Loucy (cell line): ENCODE measurements around the gene PPIP5K2.

ENCODE experiments used
- H2AFZ ChIP-seq: fragments of 200-600 bp; sonication (generic); 2 replicates; pipeline ENCODE4 v1.6.0; 2016; ENCODE audit warnings: antibody characterized with exemption, mild to moderate bottlenecking, low read length, moderate library complexity
- H3F3A ChIP-seq: fragments of 200-600 bp; 2 replicates; pipeline ENCODE4 v1.6.0; 2016; ENCODE audit warnings: antibody characterized with exemption, low read depth, mild to moderate bottlenecking
- H3K27me3 ChIP-seq: fragments of 200-600 bp; sonication (generic); 2 replicates; pipeline ENCODE4 v1.6.1; 2014; ENCODE audit warnings: low read length, mild to moderate bottlenecking; ENCODE audit not compliant: insufficient read depth, poor library complexity, severe bottlenecking
- H3K36me3 ChIP-seq: fragments of 200-600 bp; sonication (generic); 2 replicates; pipeline ENCODE4 v1.6.1; 2016; ENCODE audit warnings: low read length; ENCODE audit not compliant: insufficient read depth
- H3K4me1 ChIP-seq: fragments of 200-600 bp; sonication (generic); 2 replicates; pipeline ENCODE4 v1.5.1; 2014; ENCODE audit warnings: low read length, mild to moderate bottlenecking; ENCODE audit not compliant: insufficient read depth, poor library complexity, severe bottlenecking
- H3K4me2 ChIP-seq: fragments of 200-600 bp; sonication (generic); 2 replicates; pipeline ENCODE4 v1.6.0; 2014; ENCODE audit warnings: antibody characterized with exemption, low read length, low read depth, mild to moderate bottlenecking; ENCODE audit not compliant: poor library complexity, severe bottlenecking
- H3K4me3 ChIP-seq: fragments of 200-600 bp; sonication (generic); 2 replicates; pipeline ENCODE4 v1.5.1; 2014; ENCODE audit warnings: low read length, mild to moderate bottlenecking, mixed read lengths; ENCODE audit not compliant: poor library complexity, severe bottlenecking
- H3K79me2 ChIP-seq: fragments of 200-600 bp; sonication (generic); 2 replicates; pipeline ENCODE4 v1.6.1; 2014; ENCODE audit warnings: low read length; ENCODE audit not compliant: insufficient read depth
- H3K9ac ChIP-seq: fragments of 200-600 bp; sonication (generic); 2 replicates; pipeline ENCODE4 v1.6.0; 2014; ENCODE audit warnings: mild to moderate bottlenecking, low read depth, low read length, moderate library complexity; ENCODE audit not compliant: poor library complexity, severe bottlenecking
- H3K9me2 ChIP-seq: fragments of 200-600 bp; sonication (generic); replicated peaks from 2 replicates; pipeline ENCODE4 v1.6.1; 2016; ENCODE audit warnings: low read depth, low read length, mixed read lengths
- H3K9me3 ChIP-seq: fragments of 200-600 bp; sonication (generic); 2 replicates; pipeline ENCODE4 v1.6.1; 2014; ENCODE audit warnings: mild to moderate bottlenecking, antibody characterized with exemption, low read length, low read depth; ENCODE audit not compliant: insufficient read depth
- H4K20me1 ChIP-seq: fragments of 200-600 bp; sonication (generic); 2 replicates; pipeline ENCODE4 v1.6.0; 2014; ENCODE audit warnings: antibody characterized with exemption, low read length, mild to moderate bottlenecking; ENCODE audit not compliant: insufficient read depth, poor library complexity, severe bottlenecking
- CTCF ChIP-seq: fragments of 200-600 bp; sonication (generic); conservative IDR thresholded peaks from 2 replicates; pipeline ENCODE4 v1.5.1; 2014; ENCODE audit warnings: mild to moderate bottlenecking, antibody characterized with exemption, low read length
- EZH2phosphoT487 ChIP-seq: fragments of 200-600 bp; IDR thresholded peaks from 2 replicates; pipeline ENCODE4 v1.6.1; 2018; ENCODE audit warnings: antibody characterized with exemption, mild to moderate bottlenecking, moderate library complexity, borderline replicate concordance

PPIP5K2 gene

GRCh38 chr5:103128202-103128601 lies 8.1 kb downstream of the PPIP5K2 start:
- Histone ChIP-seq H3F3A (no peaks in the 10 kb centered on the region), H3K4me1 (peaks cover 7% of the 10 kb centered on the region), H3K4me2 (no peak overlapping the region), H3K27me3 (no peaks in the 10 kb centered on the region), H3K79me2 (peaks cover 7% of the 10 kb centered on the region), H3K9me2 (no peaks in the 10 kb centered on the region), H3K9ac (no peak overlapping the region), H3K4me3 (no peak overlapping the region), H3K9me3 (no peaks in the 10 kb centered on the region), H3K36me3 (no peaks in the 10 kb centered on the region), H2AFZ (no peak overlapping the region), H4K20me1 (no peaks in the 10 kb centered on the region)
- TF ChIP-seq CTCF (no peak), EZH2phosphoT487 (no peak)

DNA sequence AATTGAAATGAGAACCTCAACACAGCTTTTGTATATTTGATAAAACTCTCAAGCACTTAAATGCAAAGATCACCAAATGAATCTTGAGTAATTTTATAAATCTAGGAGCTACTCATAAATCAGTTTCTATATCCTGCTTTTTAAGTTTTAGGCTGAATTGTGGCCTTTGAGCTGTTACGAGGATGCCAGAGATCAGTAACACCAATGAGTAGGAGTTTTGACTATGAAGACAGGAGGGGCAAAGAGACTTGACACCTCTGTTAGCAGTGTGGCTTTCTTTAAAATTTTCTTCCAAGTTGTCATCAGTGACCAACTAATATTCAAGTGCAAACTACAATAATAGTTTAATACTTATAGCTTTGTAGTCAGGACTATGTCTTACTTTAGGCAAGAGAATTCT lies 12.6 kb downstream of the PPIP5K2 start:
- no peak overlapping the region for H3K9ac ChIP-seq
- H3K36me3 ChIP-seq = no peaks in the 10 kb centered on the region
- no peaks in the 10 kb centered on the region for H3K4me1 ChIP-seq
- H2AFZ ChIP-seq = no peak overlapping the region
- no peaks in the 10 kb centered on the region for H3K27me3 ChIP-seq
- H3K9me2 ChIP-seq = no peaks in the 10 kb centered on the region
- no peak overlapping the region for H3K4me2 ChIP-seq
- H4K20me1 ChIP-seq = no peaks in the 10 kb centered on the region
- no peaks in the 10 kb centered on the region for H3K9me3 ChIP-seq
- no peak overlapping the region for H3K4me3 ChIP-seq
- no peaks in the 10 kb centered on the region for H3F3A ChIP-seq
- H3K79me2 ChIP-seq = no peaks in the 10 kb centered on the region
- no peak for TF ChIP-seq CTCF
- TF ChIP-seq EZH2phosphoT487 = no peak

GRCh38 chr5:103133231-103133630 lies 13.1 kb downstream of the PPIP5K2 start:
- Histone ChIP-seq H2AFZ (no peak overlapping the region), H4K20me1 (no peaks in the 10 kb centered on the region), H3K9me3 (no peaks in the 10 kb centered on the region), H3F3A (no peaks in the 10 kb centered on the region), H3K4me3 (no peak overlapping the region), H3K27me3 (no peaks in the 10 kb centered on the region), H3K4me2 (no peak overlapping the region), H3K9ac (no peak overlapping the region), H3K9me2 (no peaks in the 10 kb centered on the region), H3K36me3 (no peaks in the 10 kb centered on the region), H3K79me2 (no peaks in the 10 kb centered on the region), H3K4me1 (no peaks in the 10 kb centered on the region)
- no peak for TF ChIP-seq CTCF
- TF ChIP-seq EZH2phosphoT487 = no peak
